Caco-2 (cell line): ENCODE data around the gene HDGF. TPM values are rescaled to one million over a fixed set of nuclear protein-coding genes. Genes with fewer than 3 reads are reported as not detected.
A peak's percentile ranks its signal among the peaks of the same experiment; 100 is the strongest.

Experiments used
- BruUV-seq: library from RNA; stranded (reverse); fragments of 400-500 nt; replicated peaks from 2 replicates; lab custom pipeline; 2021; lab: Mats Ljungman, UMichigan
- CTCF ChIA-PET: fragments of 300-600 bp; sonication (Branson Sonifier 250); formaldehyde crosslinking; loops from one replicate; lab custom pipeline; 2022; ENCODE audit warnings: antibody characterized with exemption; lab: Charles Lee
- POLR2A ChIA-PET: fragments of 300-600 bp; sonication (Branson Sonifier 250); formaldehyde crosslinking; loops from one replicate; lab custom pipeline; 2022; ENCODE audit warnings: antibody characterized with exemption; lab: Charles Lee
- DNase-seq, 2 experiments: peaks; one replicate each; pipeline versions ENCODE4 v3.0.0 to v3.0.0-alpha.2; 2020 to 2022
- H3K27me3 ChIP-seq: replicated peaks from 2 replicates; pipeline ENCODE4 v1.6.0; 2011; ENCODE audit warnings: low read length; ENCODE audit not compliant: control insufficient read depth, insufficient read depth
- H3K36me3 ChIP-seq: 2 replicates; pipeline ENCODE4 v1.5.1; 2011; ENCODE audit warnings: low read length; ENCODE audit not compliant: control insufficient read depth, insufficient read depth
- H3K4me1 ChIP-seq: fragments of 250-450 bp; sonication (Bioruptor Pico); 2 replicates; pipeline ENCODE4 v1.5.1; 2020; ENCODE audit warnings: mild to moderate bottlenecking
- H3K4me3 ChIP-seq: 2 replicates; pipeline ENCODE4 v1.5.1; 2011; ENCODE audit warnings: low read depth, mild to moderate bottlenecking, control low read depth, low read length
- H3K9me3 ChIP-seq: fragments of 250-450 bp; sonication (Bioruptor Pico); 2 replicates; pipeline ENCODE4 v1.5.1; 2020; ENCODE audit warnings: mild to moderate bottlenecking, moderate library complexity
- H3K27ac Mint-ChIP-seq: one replicate; pipeline ENCODE4 v1.8.0; 2022; ENCODE audit warnings: mixed read lengths; ENCODE audit not compliant: unreplicated experiment
- H3K27me3 Mint-ChIP-seq: one replicate; pipeline ENCODE4 v1.8.0; 2022; ENCODE audit warnings: mixed read lengths; ENCODE audit not compliant: insufficient read depth, unreplicated experiment
- H3K36me3 Mint-ChIP-seq: one replicate; pipeline ENCODE4 v1.8.0; 2022; ENCODE audit warnings: mild to moderate bottlenecking, mixed read lengths; ENCODE audit not compliant: insufficient read depth, unreplicated experiment
- H3K4me1 Mint-ChIP-seq: one replicate; pipeline ENCODE4 v1.8.0; 2022; ENCODE audit warnings: low read depth, mixed read lengths; ENCODE audit not compliant: unreplicated experiment
- H3K4me3 Mint-ChIP-seq: one replicate; pipeline ENCODE4 v1.8.0; 2022; ENCODE audit warnings: mild to moderate bottlenecking, moderate library complexity, mixed read lengths; ENCODE audit not compliant: unreplicated experiment
- H3K9me3 Mint-ChIP-seq: one replicate; pipeline ENCODE4 v1.8.0; 2022; ENCODE audit warnings: mixed read lengths; ENCODE audit not compliant: unreplicated experiment
- intact Hi-C: fragments of 100-400 bp; cut with micrococcal nuclease; formaldehyde crosslinking; loops from one replicate; pipeline ENCODE4 v1.10.0; 2022; ENCODE audit not compliant: unreplicated experiment
- total RNA-seq: library from RNA; stranded (reverse); gene quantifications from 2 replicates; pipeline ENCODE4 v1.2.3, GENCODE V29; 2022
- TF ChIP-seq, protein P1 (sequence below), 2 experiments: fragments of 200-600 bp in 1 of 2; IDR thresholded peaks; 1 replicate in 1 of 2; 2 replicates in 1 of 2; pipeline versions ENCODE4 v1.5.1 to v1.8.0; 2011 to 2022; ENCODE audit warnings: antibody characterized with exemption in 1 of 2, control low read depth in 1 of 2, inconsistent platforms in 1 of 2, low read depth in 1 of 2, low read length in 1 of 2, mild to moderate bottlenecking in 1 of 2, moderate library complexity in 1 of 2; ENCODE audit not compliant: insufficient read depth in 1 of 2, severe bottlenecking in 1 of 2, unreplicated experiment in 1 of 2

The HDGF gene
- total RNA-seq, 1 experiment from 2014 or later, result 414 TPM

DNA sequence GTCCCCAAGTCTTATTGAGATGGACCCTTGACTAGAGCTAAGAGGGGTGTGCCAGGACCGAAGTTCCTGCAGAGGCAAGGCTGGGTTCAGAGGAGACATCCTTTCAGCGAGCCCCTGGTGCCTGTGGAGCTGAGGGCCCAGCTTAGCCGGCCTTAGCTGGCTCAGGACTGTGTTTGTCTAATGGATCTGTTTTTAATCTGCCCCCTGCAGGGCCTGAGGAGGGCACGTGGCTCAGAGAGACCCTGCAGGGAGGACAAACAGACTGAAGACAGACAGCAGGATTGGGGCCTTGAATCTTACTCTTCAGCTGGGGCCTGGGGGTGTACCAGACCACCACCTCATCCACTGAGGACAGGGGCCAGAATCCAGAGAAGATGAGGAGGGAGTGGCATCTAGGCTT lies 47.7 kb downstream of the HDGF start:
- ChIA-PET POLR2A (no interaction called here), CTCF (interaction anchor here (7.3 kb wide), 1 partner anchor 14 kb away, joined by 190 read pairs; no protein-coding TSS in a partner anchor)
- no peaks in the 10 kb centered on the region for H3K27me3 ChIP-seq
- peak overlapping the region; percentile 90 for H3K4me3 Mint-ChIP-seq
- no peak for DNase-seq
- H3K9me3 Mint-ChIP-seq, result no peaks in the 10 kb centered on the region
- H3K27me3 Mint-ChIP-seq, result no peaks in the 10 kb centered on the region
- H3K4me3 ChIP-seq, result no peak overlapping the region
- H3K4me1 Mint-ChIP-seq, result peaks cover 16% of the 10 kb centered on the region
- peaks cover 13% of the 10 kb centered on the region for H3K36me3 Mint-ChIP-seq
- BruUV-seq, result no TSS peak
- H3K4me1 ChIP-seq, result peaks cover 7% of the 10 kb centered on the region
- TF ChIP-seq, protein P1, sequence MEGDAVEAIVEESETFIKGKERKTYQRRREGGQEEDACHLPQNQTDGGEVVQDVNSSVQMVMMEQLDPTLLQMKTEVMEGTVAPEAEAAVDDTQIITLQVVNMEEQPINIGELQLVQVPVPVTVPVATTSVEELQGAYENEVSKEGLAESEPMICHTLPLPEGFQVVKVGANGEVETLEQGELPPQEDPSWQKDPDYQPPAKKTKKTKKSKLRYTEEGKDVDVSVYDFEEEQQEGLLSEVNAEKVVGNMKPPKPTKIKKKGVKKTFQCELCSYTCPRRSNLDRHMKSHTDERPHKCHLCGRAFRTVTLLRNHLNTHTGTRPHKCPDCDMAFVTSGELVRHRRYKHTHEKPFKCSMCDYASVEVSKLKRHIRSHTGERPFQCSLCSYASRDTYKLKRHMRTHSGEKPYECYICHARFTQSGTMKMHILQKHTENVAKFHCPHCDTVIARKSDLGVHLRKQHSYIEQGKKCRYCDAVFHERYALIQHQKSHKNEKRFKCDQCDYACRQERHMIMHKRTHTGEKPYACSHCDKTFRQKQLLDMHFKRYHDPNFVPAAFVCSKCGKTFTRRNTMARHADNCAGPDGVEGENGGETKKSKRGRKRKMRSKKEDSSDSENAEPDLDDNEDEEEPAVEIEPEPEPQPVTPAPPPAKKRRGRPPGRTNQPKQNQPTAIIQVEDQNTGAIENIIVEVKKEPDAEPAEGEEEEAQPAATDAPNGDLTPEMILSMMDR (IDR thresholded peaks at IDR 0.05; ENCODE audit: insufficient read depth in 1 of 2, low read depth in 1 of 2, low read length in 1 of 2, severe bottlenecking in 1 of 2, unreplicated experiment in 1 of 2), result no peak
- intact Hi-C loops, result no loop called here
- H3K27ac Mint-ChIP-seq, result no peak overlapping the region
- H3K9me3 ChIP-seq, result no peaks in the 10 kb centered on the region
- H3K36me3 ChIP-seq, result peaks cover 1% of the 10 kb centered on the region

DNA sequence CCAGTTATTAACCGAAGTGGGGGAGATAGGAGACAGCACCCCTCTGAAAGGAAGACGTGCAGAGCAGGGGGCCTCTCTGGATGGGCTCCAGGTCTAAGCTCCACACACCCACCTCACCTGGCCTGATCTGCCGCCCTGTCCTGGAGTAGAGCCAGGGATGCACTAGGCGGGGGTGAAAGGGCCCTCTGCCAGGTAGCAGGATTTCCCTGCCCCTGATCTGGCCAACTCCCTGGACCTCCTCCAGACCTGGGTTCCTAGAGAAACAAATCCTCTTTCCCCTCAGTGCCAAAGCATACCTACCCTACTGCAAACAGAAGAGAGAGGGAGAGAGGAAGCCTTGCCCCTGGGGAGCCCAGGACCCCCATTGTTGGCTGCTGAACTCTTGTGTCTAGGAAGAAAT lies 48.1 kb downstream of the HDGF start:
- Histone ChIP-seq H3K27me3 (no peaks in the 10 kb centered on the region), H3K4me3 (no peak overlapping the region), H3K9me3 (no peaks in the 10 kb centered on the region), H3K36me3 (peaks cover 1% of the 10 kb centered on the region), H3K4me1 (peaks cover 7% of the 10 kb centered on the region)
- Mint-ChIP-seq H3K4me1 (peaks cover 16% of the 10 kb centered on the region), H3K9me3 (no peaks in the 10 kb centered on the region), H3K36me3 (peaks cover 17% of the 10 kb centered on the region), H3K4me3 (no peak overlapping the region), H3K27ac (no peak overlapping the region), H3K27me3 (no peaks in the 10 kb centered on the region)
- ChIA-PET POLR2A (no interaction called here), CTCF (interaction anchor here (0.7 to 7.3 kb wide), 3 partner anchors 10 to 27 kb away, joined by 4 to 190 read pairs (median 4); partner anchors contain the start of gene NES)
- no peak for DNase-seq
- TF ChIP-seq, protein P1 (IDR thresholded peaks at IDR 0.05; ENCODE audit: insufficient read depth in 1 of 2, low read depth in 1 of 2, low read length in 1 of 2, severe bottlenecking in 1 of 2, unreplicated experiment in 1 of 2), result no peak
- intact Hi-C loops, result no loop called here
- no TSS peak for BruUV-seq

DNA sequence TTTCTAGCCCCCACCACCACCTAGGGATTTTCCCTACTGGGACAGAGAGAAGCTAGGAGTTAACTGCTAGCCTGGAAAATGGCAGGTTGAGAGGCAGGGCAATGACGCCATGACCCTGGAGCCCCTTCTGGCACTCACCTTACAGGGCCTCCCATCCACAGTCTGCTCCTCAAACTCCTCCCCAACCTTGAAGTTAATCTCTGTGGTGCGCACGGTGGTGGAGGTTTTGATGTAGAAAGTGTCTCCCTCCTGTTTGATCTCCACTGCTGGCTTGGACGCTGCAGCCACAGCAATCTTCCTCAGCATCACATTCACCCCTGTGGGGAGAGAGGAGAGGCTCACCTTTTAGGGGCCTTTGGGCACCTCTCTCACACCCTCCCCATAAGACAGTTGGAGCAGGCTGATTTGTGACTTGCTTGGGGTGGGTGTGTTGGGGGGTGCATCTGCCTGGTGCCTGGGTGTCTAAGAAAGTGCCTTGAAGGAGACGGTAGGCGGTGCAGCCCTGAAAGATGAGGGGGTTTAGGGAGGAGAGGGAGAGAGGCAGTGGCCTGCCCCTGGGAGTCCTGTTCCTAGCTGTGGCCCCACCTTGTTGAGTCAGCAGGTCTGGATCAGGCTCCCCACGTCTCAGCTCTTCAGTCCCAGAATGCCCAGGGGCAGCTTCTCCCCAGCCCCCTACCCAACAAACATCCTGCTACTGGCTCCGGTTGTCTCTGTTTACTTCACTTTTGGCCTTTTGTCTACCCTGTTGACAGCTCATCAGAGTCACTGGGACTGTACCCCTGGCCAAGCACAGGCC lies 50.5 kb downstream of the HDGF start:
- intact Hi-C loops, result no loop called here
- DNase-seq, result no peak
- Histone ChIP-seq H3K4me3 (no peak overlapping the region), H3K4me1 (peaks cover 7% of the 10 kb centered on the region), H3K27me3 (no peaks in the 10 kb centered on the region), H3K9me3 (no peaks in the 10 kb centered on the region), H3K36me3 (peaks cover 1% of the 10 kb centered on the region)
- peaks cover 9% of the 10 kb centered on the region for H3K36me3 Mint-ChIP-seq
- no TSS peak for BruUV-seq
- TF ChIP-seq, protein P1 (IDR thresholded peaks at IDR 0.05; ENCODE audit: insufficient read depth in 1 of 2, low read depth in 1 of 2, low read length in 1 of 2, severe bottlenecking in 1 of 2, unreplicated experiment in 1 of 2), result no peak
- no peak overlapping the region for H3K4me3 Mint-ChIP-seq
- H3K27me3 Mint-ChIP-seq, result no peaks in the 10 kb centered on the region
- H3K4me1 Mint-ChIP-seq, result peaks cover 8% of the 10 kb centered on the region
- CTCF ChIA-PET, result interaction anchor here (0.6 to 7.3 kb wide), 5 partner anchors 9 to 74 kb away, joined by 3 to 190 read pairs (median 5); no protein-coding TSS in a partner anchor
- POLR2A ChIA-PET, result interaction anchor here (0.6 kb wide), 1 partner anchor 87 kb away, joined by 4 read pairs; no protein-coding TSS in a partner anchor
- H3K9me3 Mint-ChIP-seq, result no peaks in the 10 kb centered on the region
- H3K27ac Mint-ChIP-seq, result no peak overlapping the region
